Liver (tissue), 9 donors: ENCODE results near the gene MAPK11. TPM values are rescaled to one million over a fixed set of nuclear protein-coding genes. Genes with fewer than 3 reads are reported as not detected.

Source experiments
- DNase-seq: peaks from one replicate; pipeline ENCODE4 v3.0.0-alpha.2; 2017; ENCODE audit warnings: low spot score
- H3K27ac ChIP-seq, 2 donors: one replicate each; pipeline ENCODE4 v1.7.0; 2013; ENCODE audit warnings: inconsistent platforms in 2 of 2, low read length in 2 of 2, control low read depth in 1 of 2, low read depth in 1 of 2, mild to moderate bottlenecking in 1 of 2
- H3K27me3 ChIP-seq, 4 donors: one replicate each; pipeline versions ENCODE4 v1.6.1 to v1.7.0; 2013; ENCODE audit warnings: low read length in 3 of 4, inconsistent platforms in 1 of 4, mild to moderate bottlenecking in 1 of 4, moderate library complexity in 1 of 4; ENCODE audit not compliant: control insufficient read depth in 4 of 4, insufficient read depth in 4 of 4
- H3K36me3 ChIP-seq, 4 donors: one replicate each; pipeline versions ENCODE4 v1.6.1 to v1.7.0; 2013; ENCODE audit warnings: low read length in 3 of 4, mild to moderate bottlenecking in 3 of 4, low read depth in 1 of 4, moderate library complexity in 1 of 4; ENCODE audit not compliant: control insufficient read depth in 4 of 4, insufficient read depth in 3 of 4
- H3K4me1 ChIP-seq, 4 donors: one replicate each; pipeline versions ENCODE4 v1.6.1 to v1.7.0; 2013; ENCODE audit warnings: low read length in 3 of 4, mild to moderate bottlenecking in 3 of 4, moderate library complexity in 1 of 4; ENCODE audit not compliant: control insufficient read depth in 4 of 4, insufficient read depth in 4 of 4
- H3K4me3 ChIP-seq, 3 donors: one replicate each; pipeline versions ENCODE4 v1.6.1 to v1.7.0; 2013; ENCODE audit warnings: low read length in 3 of 3, control low read depth in 1 of 3, low read depth in 1 of 3, mild to moderate bottlenecking in 1 of 3
- H3K9ac ChIP-seq, 2 donors: one replicate each; pipeline ENCODE4 v1.7.0; 2013; ENCODE audit warnings: low read length in 2 of 2, mild to moderate bottlenecking in 2 of 2, moderate library complexity in 2 of 2, control low read depth in 1 of 2, low read depth in 1 of 2
- H3K9me3 ChIP-seq, 4 donors: one replicate each; pipeline versions ENCODE4 v1.6.1 to v1.7.0; 2013; ENCODE audit warnings: low read length in 3 of 4; ENCODE audit not compliant: control insufficient read depth in 4 of 4
- EGR1 ChIP-seq, 2 donors: IDR thresholded peaks; 2 replicates each; pipeline ENCODE4 v1.6.1; 2016 to 2018; ENCODE audit warnings: antibody characterized with exemption in 2 of 2, low read depth in 2 of 2
- HNF4A ChIP-seq, 2 donors: conservative IDR thresholded peaks; 2 replicates each; pipeline ENCODE4 v1.6.1; 2016; ENCODE audit warnings: antibody characterized with exemption in 2 of 2, mild to moderate bottlenecking in 2 of 2
- HNF4G ChIP-seq: IDR thresholded peaks from 2 replicates; pipeline ENCODE4 v1.6.1; 2016; ENCODE audit warnings: antibody characterized with exemption
- JUND ChIP-seq, 2 donors: IDR thresholded peaks; 2 replicates each; pipeline ENCODE4 v1.6.1; 2016; ENCODE audit warnings: antibody characterized with exemption in 2 of 2
- RXRA ChIP-seq, 2 donors: IDR thresholded peaks; 2 replicates each; pipeline ENCODE4 v1.6.1; 2017 to 2018; ENCODE audit warnings: antibody characterized with exemption in 2 of 2, mild to moderate bottlenecking in 1 of 2
- SP1 ChIP-seq: IDR thresholded peaks from 2 replicates; pipeline ENCODE4 v1.6.1; 2018; ENCODE audit warnings: antibody characterized with exemption, mild to moderate bottlenecking
- TAF1 ChIP-seq: conservative IDR thresholded peaks from 2 replicates; pipeline ENCODE4 v1.6.1; 2016; ENCODE audit warnings: antibody characterized with exemption, mild to moderate bottlenecking
- YY1 ChIP-seq: IDR thresholded peaks from 2 replicates; pipeline ENCODE4 v1.6.1; 2016; ENCODE audit warnings: antibody characterized with exemption, mild to moderate bottlenecking
- WGBS: extraction: QIAGEN DNeasy Blood & Tissue Kit; methylation state at CpG from one replicate; pipeline ENCODE4 v1.1.7; 2013; 5-methylcytosine and 5-hydroxymethylcytosine counted together
- polyA plus RNA-seq, 2 donors: library from polyadenylated mRNA; stranded (reverse) in 1 of 2; unstranded in 1 of 2; fragments of 200-250 nt in 1 of 2; fragments of >200 nt in 1 of 2; fragmentation: Nextera tagmentation in 1 of 2; extraction: Ambion mirVana in 1 of 2; gene quantifications; one replicate each; pipeline versions ENCODE4 v1.2.1 to v1.2.3, GENCODE V29; 2013 to 2015
- total RNA-seq, 2 donors: library from RNA; depleted of rRNA; stranded (reverse); fragments of >200 nt; gene quantifications; one replicate each; pipeline ENCODE4 v1.2.3, GENCODE V29; 2014
- TF ChIP-seq, protein P1 (sequence below): IDR thresholded peaks from 2 replicates; pipeline ENCODE4 v1.6.1; 2016; ENCODE audit warnings: antibody characterized with exemption
- TF ChIP-seq, protein P2 (sequence below): fragments of 150-350 bp; IDR thresholded peaks from 2 replicates; pipeline ENCODE4 v1.5.1; 2017; ENCODE audit warnings: improper control_type of control experiment, low read depth, low read length; ENCODE audit not compliant: missing input control
- TF ChIP-seq, protein P3 (sequence below): IDR thresholded peaks from 2 replicates; pipeline ENCODE4 v1.6.1; 2016; ENCODE audit warnings: antibody characterized with exemption, mild to moderate bottlenecking
- TF ChIP-seq, protein P4 (sequence below): IDR thresholded peaks from 2 replicates; pipeline ENCODE4 v1.6.1; 2016; ENCODE audit warnings: antibody characterized with exemption
- donor health status: healthy.
- donor health status: healthy.
- donor health status: healthy.
- donor health status: healthy.
- donor health status: healthy.

Gene MAPK11
- total and polyA plus RNA-seq, 4 donors = 0.65 to 2.0 (median 1.0) TPM

DNA sequence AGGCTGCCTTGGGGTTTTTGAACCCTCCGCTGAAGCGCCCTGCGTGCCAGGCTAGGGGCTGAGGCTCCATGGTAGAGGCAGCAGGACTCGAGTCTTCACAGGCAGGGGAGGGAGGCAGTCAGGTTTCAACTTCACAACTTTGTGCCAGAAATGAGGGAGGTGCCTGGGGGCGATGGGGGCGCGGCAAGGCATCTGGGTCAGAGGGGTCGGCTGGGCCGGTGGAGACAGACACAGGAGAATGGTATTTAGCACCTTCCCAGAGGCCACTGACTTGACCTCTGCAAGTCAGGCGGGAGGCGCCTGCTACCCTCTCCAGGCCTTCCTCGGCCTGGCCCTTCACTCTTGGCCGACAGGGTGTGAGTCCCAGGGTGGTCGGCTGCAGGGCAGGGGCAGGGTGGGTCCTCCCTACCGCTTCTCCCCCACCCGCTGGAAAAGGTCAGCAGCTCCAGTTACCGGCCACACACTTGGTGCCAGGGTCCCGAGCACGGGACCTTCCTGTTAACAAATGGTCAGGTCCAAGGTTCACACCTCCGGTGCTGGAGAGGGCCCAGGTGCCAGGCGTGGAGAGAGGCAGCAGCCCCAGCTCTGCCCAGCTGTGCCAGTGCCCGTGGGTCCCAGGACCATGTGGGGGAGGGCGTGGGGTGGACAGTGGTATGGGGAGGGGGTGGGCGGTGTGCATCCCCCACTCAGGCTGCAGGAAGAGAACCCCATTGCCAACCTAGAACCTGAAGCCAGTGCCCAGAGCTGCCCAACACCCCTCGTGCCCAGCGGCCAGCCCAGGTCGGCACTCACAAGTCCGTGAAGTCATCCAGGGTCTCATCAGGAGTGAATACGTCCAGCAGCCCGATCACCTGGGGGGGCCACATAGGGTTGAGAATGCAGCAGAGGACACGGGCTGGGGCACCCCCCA is 12.5 kb downstream of the MAPK11 start:
- Histone ChIP-seq H3K27me3 (no peaks in the 10 kb centered on the region), H3K4me1 (peaks cover 16 to 37% (median 29%) of the 10 kb centered on the region in 4 donors), H3K9me3 (no peaks in the 10 kb centered on the region), H3K9ac (no peak overlapping the region), H3K4me3 (no peak overlapping the region), H3K27ac (peak overlapping the region; percentile 38 to 41), H3K36me3 (peaks cover 0 to 1% (median 0%) of the 10 kb centered on the region in 4 donors)
- no peak for TF ChIP-seq YY1
- TF ChIP-seq SP1 = peak; percentile 75
- TF ChIP-seq, protein P1, sequence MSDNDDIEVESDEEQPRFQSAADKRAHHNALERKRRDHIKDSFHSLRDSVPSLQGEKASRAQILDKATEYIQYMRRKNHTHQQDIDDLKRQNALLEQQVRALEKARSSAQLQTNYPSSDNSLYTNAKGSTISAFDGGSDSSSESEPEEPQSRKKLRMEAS = no peak
- TF ChIP-seq, protein P2, sequence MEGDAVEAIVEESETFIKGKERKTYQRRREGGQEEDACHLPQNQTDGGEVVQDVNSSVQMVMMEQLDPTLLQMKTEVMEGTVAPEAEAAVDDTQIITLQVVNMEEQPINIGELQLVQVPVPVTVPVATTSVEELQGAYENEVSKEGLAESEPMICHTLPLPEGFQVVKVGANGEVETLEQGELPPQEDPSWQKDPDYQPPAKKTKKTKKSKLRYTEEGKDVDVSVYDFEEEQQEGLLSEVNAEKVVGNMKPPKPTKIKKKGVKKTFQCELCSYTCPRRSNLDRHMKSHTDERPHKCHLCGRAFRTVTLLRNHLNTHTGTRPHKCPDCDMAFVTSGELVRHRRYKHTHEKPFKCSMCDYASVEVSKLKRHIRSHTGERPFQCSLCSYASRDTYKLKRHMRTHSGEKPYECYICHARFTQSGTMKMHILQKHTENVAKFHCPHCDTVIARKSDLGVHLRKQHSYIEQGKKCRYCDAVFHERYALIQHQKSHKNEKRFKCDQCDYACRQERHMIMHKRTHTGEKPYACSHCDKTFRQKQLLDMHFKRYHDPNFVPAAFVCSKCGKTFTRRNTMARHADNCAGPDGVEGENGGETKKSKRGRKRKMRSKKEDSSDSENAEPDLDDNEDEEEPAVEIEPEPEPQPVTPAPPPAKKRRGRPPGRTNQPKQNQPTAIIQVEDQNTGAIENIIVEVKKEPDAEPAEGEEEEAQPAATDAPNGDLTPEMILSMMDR = no peak
- no peak for TF ChIP-seq EGR1 (IDR thresholded peaks at IDR 0.05; ENCODE audit: low read depth in 2 of 2)
- TF ChIP-seq RXRA (IDR thresholded peaks at IDR 0.05) = peak; percentile 29 to 62
- TF ChIP-seq HNF4A (conservative IDR thresholded peaks at IDR 0.05) = peak; percentile 83 to 87
- no peak for TF ChIP-seq JUND (IDR thresholded peaks at IDR 0.05)
- TF ChIP-seq, protein P3, sequence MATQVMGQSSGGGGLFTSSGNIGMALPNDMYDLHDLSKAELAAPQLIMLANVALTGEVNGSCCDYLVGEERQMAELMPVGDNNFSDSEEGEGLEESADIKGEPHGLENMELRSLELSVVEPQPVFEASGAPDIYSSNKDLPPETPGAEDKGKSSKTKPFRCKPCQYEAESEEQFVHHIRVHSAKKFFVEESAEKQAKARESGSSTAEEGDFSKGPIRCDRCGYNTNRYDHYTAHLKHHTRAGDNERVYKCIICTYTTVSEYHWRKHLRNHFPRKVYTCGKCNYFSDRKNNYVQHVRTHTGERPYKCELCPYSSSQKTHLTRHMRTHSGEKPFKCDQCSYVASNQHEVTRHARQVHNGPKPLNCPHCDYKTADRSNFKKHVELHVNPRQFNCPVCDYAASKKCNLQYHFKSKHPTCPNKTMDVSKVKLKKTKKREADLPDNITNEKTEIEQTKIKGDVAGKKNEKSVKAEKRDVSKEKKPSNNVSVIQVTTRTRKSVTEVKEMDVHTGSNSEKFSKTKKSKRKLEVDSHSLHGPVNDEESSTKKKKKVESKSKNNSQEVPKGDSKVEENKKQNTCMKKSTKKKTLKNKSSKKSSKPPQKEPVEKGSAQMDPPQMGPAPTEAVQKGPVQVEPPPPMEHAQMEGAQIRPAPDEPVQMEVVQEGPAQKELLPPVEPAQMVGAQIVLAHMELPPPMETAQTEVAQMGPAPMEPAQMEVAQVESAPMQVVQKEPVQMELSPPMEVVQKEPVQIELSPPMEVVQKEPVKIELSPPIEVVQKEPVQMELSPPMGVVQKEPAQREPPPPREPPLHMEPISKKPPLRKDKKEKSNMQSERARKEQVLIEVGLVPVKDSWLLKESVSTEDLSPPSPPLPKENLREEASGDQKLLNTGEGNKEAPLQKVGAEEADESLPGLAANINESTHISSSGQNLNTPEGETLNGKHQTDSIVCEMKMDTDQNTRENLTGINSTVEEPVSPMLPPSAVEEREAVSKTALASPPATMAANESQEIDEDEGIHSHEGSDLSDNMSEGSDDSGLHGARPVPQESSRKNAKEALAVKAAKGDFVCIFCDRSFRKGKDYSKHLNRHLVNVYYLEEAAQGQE = peak; percentile 37
- peak; percentile 66 for TF ChIP-seq HNF4G
- DNase-seq = no peak
- WGBS = 44% methylated on average over 31 of the region's 31 CpGs

DNA sequence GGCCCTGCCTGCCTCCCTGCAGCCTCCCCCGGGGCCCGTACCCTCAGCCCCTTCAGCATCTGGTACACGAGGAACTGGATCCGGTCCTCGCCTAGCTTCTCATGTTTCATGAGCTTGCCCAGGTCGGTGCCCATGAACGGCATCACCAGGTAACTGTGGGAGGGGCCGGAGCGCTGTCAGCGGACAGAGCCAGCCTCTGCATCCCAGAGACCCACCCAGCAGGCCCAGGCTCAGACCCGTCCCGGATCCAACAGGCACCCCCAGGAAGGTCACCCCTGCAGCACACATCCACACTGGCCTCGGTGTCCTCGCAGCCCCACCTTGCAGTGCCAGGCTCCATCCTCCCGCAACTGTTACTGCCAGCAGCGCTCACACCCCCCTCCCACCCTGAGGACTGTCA is 13.1 kb downstream of the MAPK11 start:
- H3K9me3 ChIP-seq = no peaks in the 10 kb centered on the region
- DNase-seq = no peak
- 81% methylated on average over 16 of the region's 16 CpGs for WGBS
- peaks cover 16 to 40% (median 26%) of the 10 kb centered on the region in 4 donors for H3K4me1 ChIP-seq
- peaks cover 0 to 1% (median 0%) of the 10 kb centered on the region in 4 donors for H3K36me3 ChIP-seq
- no peak for TF ChIP-seq HNF4G
- no peak for TF ChIP-seq TAF1
- TF ChIP-seq, protein P4, sequence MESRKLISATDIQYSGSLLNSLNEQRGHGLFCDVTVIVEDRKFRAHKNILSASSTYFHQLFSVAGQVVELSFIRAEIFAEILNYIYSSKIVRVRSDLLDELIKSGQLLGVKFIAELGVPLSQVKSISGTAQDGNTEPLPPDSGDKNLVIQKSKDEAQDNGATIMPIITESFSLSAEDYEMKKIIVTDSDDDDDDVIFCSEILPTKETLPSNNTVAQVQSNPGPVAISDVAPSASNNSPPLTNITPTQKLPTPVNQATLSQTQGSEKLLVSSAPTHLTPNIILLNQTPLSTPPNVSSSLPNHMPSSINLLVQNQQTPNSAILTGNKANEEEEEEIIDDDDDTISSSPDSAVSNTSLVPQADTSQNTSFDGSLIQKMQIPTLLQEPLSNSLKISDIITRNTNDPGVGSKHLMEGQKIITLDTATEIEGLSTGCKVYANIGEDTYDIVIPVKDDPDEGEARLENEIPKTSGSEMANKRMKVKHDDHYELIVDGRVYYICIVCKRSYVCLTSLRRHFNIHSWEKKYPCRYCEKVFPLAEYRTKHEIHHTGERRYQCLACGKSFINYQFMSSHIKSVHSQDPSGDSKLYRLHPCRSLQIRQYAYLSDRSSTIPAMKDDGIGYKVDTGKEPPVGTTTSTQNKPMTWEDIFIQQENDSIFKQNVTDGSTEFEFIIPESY = no peak
- H3K9ac ChIP-seq = no peak overlapping the region
- H3K4me3 ChIP-seq = no peak overlapping the region
- H3K27me3 ChIP-seq = no peaks in the 10 kb centered on the region
- no peak overlapping the region for H3K27ac ChIP-seq
